Heart right ventricle (tissue), 16 donors: Measurements from ENCODE around the gene GID4. TPM values are rescaled to one million over a fixed set of nuclear protein-coding genes. Genes with fewer than 3 reads are reported as not detected.

ENCODE experiments used
- ATAC-seq, 8 donors: fragments of 200-7000 bp; cut with Tn5 transposase; one replicate each; pipeline ENCODE4 v1.9.1; 2020; ENCODE audit warnings: mild to moderate bottlenecking in 8 of 8, moderate library complexity in 8 of 8, moderate number of reproducible peaks in 1 of 8
- DNase-seq, 2 donors: peaks; one replicate each; pipeline ENCODE4 v3.0.0-alpha.2; 2020
- H3K27ac ChIP-seq, 10 donors: fragments of 200-600 bp; sonication (generic) in 2 of 10; one replicate each; pipeline versions ENCODE4 v1.5.0 to v1.8.0; 2020 to 2022; ENCODE audit warnings: mild to moderate bottlenecking in 3 of 10
- H3K27me3 ChIP-seq, 7 donors: fragments of 200-600 bp; one replicate each; pipeline ENCODE4 v1.8.0; 2021 to 2022; ENCODE audit warnings: mild to moderate bottlenecking in 2 of 7
- H3K36me3 ChIP-seq, 9 donors: fragments of 200-600 bp; sonication (generic) in 1 of 9; one replicate each; pipeline versions ENCODE4 v1.5.0 to v1.8.0; 2020 to 2022; ENCODE audit warnings: mild to moderate bottlenecking in 2 of 9
- H3K4me1 ChIP-seq, 9 donors: fragments of 200-600 bp; sonication (generic) in 1 of 9; one replicate each; pipeline versions ENCODE4 v1.5.0 to v1.8.0; 2020 to 2022; ENCODE audit warnings: mild to moderate bottlenecking in 4 of 9
- H3K4me3 ChIP-seq, 10 donors: fragments of 200-600 bp; sonication (generic) in 2 of 10; one replicate each; pipeline versions ENCODE4 v1.5.0 to v1.8.0; 2020 to 2022; ENCODE audit warnings: mild to moderate bottlenecking in 7 of 10, moderate library complexity in 2 of 10
- H3K9me3 ChIP-seq, 11 donors: fragments of 200-600 bp in 10 of 11; sonication (generic) in 2 of 11; one replicate each; pipeline versions ENCODE4 v1.5.0 to v1.8.0; 2013 to 2022; ENCODE audit warnings: mild to moderate bottlenecking in 2 of 11, control low read depth in 1 of 11, moderate library complexity in 1 of 11
- CTCF ChIP-seq, 9 donors: fragments of 200-600 bp; sonication (generic) in 2 of 9; IDR thresholded peaks; one replicate each; pipeline versions ENCODE4 v1.5.0 to v1.8.0; 2021 to 2022; ENCODE audit warnings: antibody characterized with exemption in 9 of 9, mild to moderate bottlenecking in 5 of 9, moderate library complexity in 1 of 9
- WGBS, 2 donors: extraction: QIAGEN DNeasy Blood & Tissue Kit; methylation state at CpG; one replicate each; pipeline ENCODE4 v1.1.7; 2013; ENCODE audit warnings: inconsistent platforms in 1 of 2; 5-methylcytosine and 5-hydroxymethylcytosine counted together
- intact Hi-C, 10 donors: fragments of 100-400 bp; cut with DNase I; formaldehyde crosslinking; loops; one replicate each; pipeline versions ENCODE4 v1.11.1 to v1.14.2; 2022
- polyA plus RNA-seq, 2 donors: library from polyadenylated mRNA; stranded (reverse); fragments of 200-250 nt; gene quantifications; one replicate each; pipeline ENCODE4 v1.2.3, GENCODE V29; 2013
- total RNA-seq, 10 donors: library from RNA; stranded (reverse); fragmentation: NEBNext Ultra II Directional in 3 of 10; extraction: Animal tissue kit (Norgen Biotek cat#: 25700) in 3 of 10; gene quantifications; one replicate each; pipeline versions ENCODE4 v1.2.1 to v1.2.4, GENCODE V29; 2021 to 2023
- donor health status: Arrhythmogenic right ventricular cardiomyopathy.
- donor health status: ischemic (EF 13 %, LVEDD 7.1; RV severe dilation, severe dysfunction).
- donor health status: healthy with polysubstance abuse.
- donor health status: DM: no; HTN: yes; CAD: no.
- donor health status: DM: no; HTN: no; CAD: no.
- donor health status: ischemic (EF 25% LVEDD 6.9; RV normal size, moderate dysfunction).
- donor health status: ischemic (EF 25% LVEDD 5.7; RV mildly dilated, moderate dysfunction).
- donor health status: healthy.
- donor health status: DM: yes; HTN: yes; CAD: no.
- donor health status: Ischemic cardiomyopathy.
- donor health status: ischemic (EF 35%, LVEDD 5.7; RV mildly dilated, moderate dysfunction).
- donor health status: nonischemic (EF 11% LVEDD 7.7; RV severe dilation, severe dysfunction).
- donor health status: DM: yes; HTN: yes; CAD: no.
- donor health status: PGD.
- donor health status: ischemic (EF 29% LVEDD 5.4; RV normal size, mild dysfunction).
- donor health status: nonischemic (EF 23%, LVEDD 6.1; RV moderate dilation, normal function).

GID4 gene
- total and polyA plus RNA-seq, 12 donors, result 7.0 to 23.7 (median 17.1) TPM

GRCh38 chr17:18107061-18107790, 68.0 kb downstream of the GID4 start:
- no peak for ATAC-seq
- no peak for TF ChIP-seq CTCF (IDR thresholded peaks at IDR 0.05)
- no peaks in the 10 kb centered on the region for H3K27me3 ChIP-seq
- H3K9me3 ChIP-seq, result no peaks in the 10 kb centered on the region
- DNase-seq, result no peak
- intact Hi-C loops, result no loop called here
- peaks cover 0 to 52% (median 0%) of the 10 kb centered on the region in 9 donors for H3K36me3 ChIP-seq
- no peak overlapping the region for H3K4me3 ChIP-seq
- no peak overlapping the region for H3K27ac ChIP-seq
- H3K4me1 ChIP-seq, result no peaks in the 10 kb centered on the region
- WGBS, 2 donors, result 89 to 91% methylated on average over 14 of the region's 14 CpGs

DNA sequence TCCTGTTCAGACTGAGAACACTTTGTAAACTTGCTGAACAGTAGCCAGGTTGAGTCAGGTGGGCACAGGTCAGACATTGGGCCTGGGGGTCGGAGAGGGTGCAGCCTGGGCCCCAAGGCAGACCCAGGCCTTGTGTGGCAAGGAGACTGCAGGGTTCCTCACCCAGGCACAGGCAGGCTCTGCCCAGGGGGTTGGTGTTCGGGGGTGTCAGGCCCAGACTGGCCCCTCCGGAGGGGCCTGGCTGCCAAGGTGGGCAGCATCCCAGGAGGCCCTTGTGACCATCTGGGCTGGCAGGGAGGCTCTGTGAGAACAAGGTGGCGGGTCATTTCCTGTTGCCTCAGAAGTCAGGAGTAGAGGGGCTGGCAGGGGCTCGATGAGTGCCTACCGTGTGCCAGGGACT, 68.8 kb downstream of the GID4 start:
- no peak for TF ChIP-seq CTCF (IDR thresholded peaks at IDR 0.05)
- peak in 1 of 8 donors; percentile 5 for ATAC-seq
- no peak overlapping the region for H3K27ac ChIP-seq
- intact Hi-C loops, result no loop called here
- no peak for DNase-seq
- no peak overlapping the region for H3K4me3 ChIP-seq
- no peaks in the 10 kb centered on the region for H3K9me3 ChIP-seq
- peaks cover 0 to 48% (median 0%) of the 10 kb centered on the region in 9 donors for H3K36me3 ChIP-seq
- WGBS, 2 donors, result 76 to 82% methylated on average over 6 of the region's 6 CpGs
- H3K27me3 ChIP-seq, result no peaks in the 10 kb centered on the region
- H3K4me1 ChIP-seq, result no peaks in the 10 kb centered on the region

GRCh38 chr17:18108401-18109312, 69.4 kb downstream of the GID4 start, which contains the start of gene MYO15A:
Gene MYO15A (plus strand): TSS chr17:18108756. CDS start chr17:18118801, 10,045 bp downstream.
- intact Hi-C loops, result no loop called here
- no peaks in the 10 kb centered on the region for H3K9me3 ChIP-seq
- peaks cover 0 to 41% (median 0%) of the 10 kb centered on the region in 9 donors for H3K36me3 ChIP-seq
- H3K4me3 ChIP-seq, result no peak within 1 kb of the TSS
- WGBS, 2 donors, result 77 to 81% methylated on average over 17 of the region's 17 CpGs
- ATAC-seq, result peak in 2 of 8 donors; percentile 9 to 12
- TF ChIP-seq CTCF (IDR thresholded peaks at IDR 0.05), result no peak
- H3K4me1 ChIP-seq, result no peaks in the 10 kb centered on the region
- no peaks in the 10 kb centered on the region for H3K27me3 ChIP-seq
- DNase-seq, result no peak
- H3K27ac ChIP-seq, result no peak within 1 kb of the TSS

- no peak for ATAC-seq
- WGBS, 2 donors, result 72 to 86% methylated on average over 10 of the region's 10 CpGs
- Histone ChIP-seq H3K27ac (no peak overlapping the region), H3K9me3 (no peaks in the 10 kb centered on the region), H3K36me3 (peaks cover 0 to 27% (median 0%) of the 10 kb centered on the region in 9 donors), H3K4me3 (no peak overlapping the region), H3K4me1 (no peaks in the 10 kb centered on the region), H3K27me3 (no peaks in the 10 kb centered on the region)
- no peak for DNase-seq
- no peak for TF ChIP-seq CTCF (IDR thresholded peaks at IDR 0.05)
- intact Hi-C loops, result no loop called here
These were observed 70.8 kb downstream of the GID4 start for GRCh38 chr17:18109935-18110485.
